Progenitor cell of endocrine pancreas (in vitro differentiated cells): ENCODE measurements around the gene WFS1. TPM values are rescaled to one million over a fixed set of nuclear protein-coding genes. Genes with fewer than 3 reads are reported as not detected.

Experiments used
- DNase-seq: peaks from one replicate; pipeline ENCODE4 v3.0.0; 2021; ENCODE audit warnings: low spot score; ENCODE audit not compliant: unreplicated experiment
- H3K27ac Mint-ChIP-seq: 2 replicates; pipeline ENCODE4 v1.8.0; 2021; ENCODE audit warnings: mild to moderate bottlenecking, moderate library complexity, mixed read lengths
- H3K27me3 Mint-ChIP-seq: 2 replicates; pipeline ENCODE4 v1.8.0; 2021; ENCODE audit warnings: mixed read lengths
- H3K36me3 Mint-ChIP-seq: 2 replicates; pipeline ENCODE4 v1.8.0; 2022; ENCODE audit warnings: mixed read lengths; ENCODE audit not compliant: insufficient read depth
- H3K4me1 Mint-ChIP-seq: 2 replicates; pipeline ENCODE4 v1.8.0; 2021; ENCODE audit warnings: low read depth, mixed read lengths
- H3K4me3 Mint-ChIP-seq: 2 replicates; pipeline ENCODE4 v1.8.0; 2021; ENCODE audit warnings: low read depth, mild to moderate bottlenecking, moderate library complexity, mixed read lengths
- H3K9me3 Mint-ChIP-seq: 2 replicates; pipeline ENCODE4 v1.8.0; 2021; ENCODE audit warnings: low read depth, mixed read lengths
- CTCF ChIP-seq: fragments of 200-600 bp; sonication (generic); IDR thresholded peaks from one replicate; pipeline ENCODE4 v1.5.0; 2021; ENCODE audit warnings: antibody characterized with exemption, mild to moderate bottlenecking; ENCODE audit not compliant: unreplicated experiment
- total RNA-seq: library from RNA; stranded (reverse); gene quantifications from 2 replicates; pipeline ENCODE4 v1.2.1, GENCODE V29; 2021

Gene WFS1
- total RNA-seq, 1 donor from 2014 or later = 37.9 TPM

GRCh38 chr4:6287017-6287788, 17.6 kb downstream of the WFS1 start:
- Mint-ChIP-seq H3K4me1 (no peaks in the 10 kb centered on the region), H3K27me3 (no peaks in the 10 kb centered on the region), H3K9me3 (no peaks in the 10 kb centered on the region), H3K4me3 (no peak overlapping the region), H3K27ac (no peak overlapping the region), H3K36me3 (peaks cover 8% of the 10 kb centered on the region)
- DNase-seq = no peak
- no peak for TF ChIP-seq CTCF

DNA sequence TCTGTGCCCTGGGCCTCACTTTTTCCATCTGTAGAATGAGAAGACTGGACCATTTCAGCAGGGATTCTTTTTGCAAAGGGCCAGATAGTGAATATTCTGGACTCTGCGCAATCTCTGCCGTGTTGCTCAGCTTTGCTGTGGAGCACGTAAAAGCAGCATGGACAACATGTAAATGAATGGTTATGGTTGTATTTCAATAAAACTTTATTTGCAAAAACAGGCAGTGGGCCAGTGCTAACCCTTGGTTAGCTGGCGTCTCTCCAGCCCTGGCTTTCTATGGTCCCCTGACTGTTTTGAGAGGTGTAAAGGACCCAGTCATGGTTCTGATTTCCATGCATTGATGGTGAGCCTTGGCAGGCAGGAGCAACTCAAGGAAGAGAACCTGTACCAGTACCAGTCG, 18.7 kb downstream of the WFS1 start:
- no peak for DNase-seq
- Mint-ChIP-seq H3K36me3 (peaks cover 8% of the 10 kb centered on the region), H3K27ac (no peak overlapping the region), H3K4me3 (no peak overlapping the region), H3K9me3 (no peaks in the 10 kb centered on the region), H3K4me1 (no peaks in the 10 kb centered on the region), H3K27me3 (no peaks in the 10 kb centered on the region)
- TF ChIP-seq CTCF = no peak

DNA sequence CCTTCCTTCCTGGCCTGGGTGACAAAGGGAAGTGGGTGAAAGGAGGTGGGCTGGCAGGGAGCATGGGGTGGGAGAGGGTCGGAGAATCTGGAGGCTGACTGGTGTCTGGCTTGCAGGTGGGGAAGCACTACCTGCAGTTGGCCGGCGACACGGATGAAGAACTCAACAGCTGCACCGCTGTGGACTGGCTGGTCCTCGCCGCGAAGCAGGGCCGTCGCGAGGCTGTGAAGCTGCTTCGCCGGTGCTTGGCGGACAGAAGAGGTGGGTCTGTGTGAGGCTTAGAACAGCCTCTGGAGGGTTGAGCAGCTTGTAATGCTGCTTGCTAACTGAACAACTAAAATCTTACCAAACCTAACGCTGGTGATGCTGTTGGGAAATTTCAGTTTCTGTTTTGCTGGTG, 19.2 kb downstream of the WFS1 start:
- H3K4me3 Mint-ChIP-seq = no peak overlapping the region
- no peaks in the 10 kb centered on the region for H3K9me3 Mint-ChIP-seq
- no peak for TF ChIP-seq CTCF
- DNase-seq = no peak
- H3K27ac Mint-ChIP-seq = no peak overlapping the region
- no peaks in the 10 kb centered on the region for H3K27me3 Mint-ChIP-seq
- H3K36me3 Mint-ChIP-seq = peaks cover 8% of the 10 kb centered on the region
- no peaks in the 10 kb centered on the region for H3K4me1 Mint-ChIP-seq

DNA sequence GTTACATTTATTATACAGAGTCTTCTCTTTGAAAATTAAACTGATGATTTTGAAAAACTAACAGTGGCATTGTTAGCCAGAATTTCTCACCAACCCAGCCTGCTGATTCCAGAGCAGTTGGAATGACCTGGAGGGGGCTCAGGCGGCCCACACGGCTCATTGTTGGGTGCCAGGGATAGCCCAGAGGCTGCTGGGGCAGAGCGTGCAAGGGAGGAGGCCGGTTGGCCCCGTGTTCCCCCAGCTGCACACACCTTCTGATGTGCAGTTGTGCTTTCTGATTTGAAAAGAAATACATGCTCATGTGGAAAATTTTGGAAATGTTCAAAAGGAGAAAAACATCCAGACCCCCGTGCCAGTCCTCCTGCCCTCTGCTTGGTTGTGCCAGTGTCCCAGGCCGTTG, 20.6 kb downstream of the WFS1 start:
- DNase-seq = no peak
- no peaks in the 10 kb centered on the region for H3K27me3 Mint-ChIP-seq
- H3K27ac Mint-ChIP-seq = no peak overlapping the region
- no peak for TF ChIP-seq CTCF
- H3K36me3 Mint-ChIP-seq = peaks cover 15% of the 10 kb centered on the region
- H3K4me3 Mint-ChIP-seq = no peak overlapping the region
- no peaks in the 10 kb centered on the region for H3K9me3 Mint-ChIP-seq
- H3K4me1 Mint-ChIP-seq = no peaks in the 10 kb centered on the region

- no peak overlapping the region for H3K27ac Mint-ChIP-seq
- no peaks in the 10 kb centered on the region for H3K4me1 Mint-ChIP-seq
- H3K4me3 Mint-ChIP-seq = no peak overlapping the region
- H3K27me3 Mint-ChIP-seq = no peaks in the 10 kb centered on the region
- no peak for TF ChIP-seq CTCF
- DNase-seq = no peak
- H3K9me3 Mint-ChIP-seq = no peaks in the 10 kb centered on the region
- peaks cover 15% of the 10 kb centered on the region for H3K36me3 Mint-ChIP-seq
Measured at GRCh38 chr4:6290769-6291547, 21.3 kb downstream of the WFS1 start.
